Astrocyte of the hippocampus (primary cell): Measurements from ENCODE around the gene ETV1.
A peak's percentile ranks its signal among the peaks of the same experiment; 100 is the strongest.

Experiments used
- DNase-seq: peaks from one replicate; pipeline ENCODE4 v3.0.0; 2011; ENCODE audit warnings: low read depth, low spot score

The ETV1 gene

DNA sequence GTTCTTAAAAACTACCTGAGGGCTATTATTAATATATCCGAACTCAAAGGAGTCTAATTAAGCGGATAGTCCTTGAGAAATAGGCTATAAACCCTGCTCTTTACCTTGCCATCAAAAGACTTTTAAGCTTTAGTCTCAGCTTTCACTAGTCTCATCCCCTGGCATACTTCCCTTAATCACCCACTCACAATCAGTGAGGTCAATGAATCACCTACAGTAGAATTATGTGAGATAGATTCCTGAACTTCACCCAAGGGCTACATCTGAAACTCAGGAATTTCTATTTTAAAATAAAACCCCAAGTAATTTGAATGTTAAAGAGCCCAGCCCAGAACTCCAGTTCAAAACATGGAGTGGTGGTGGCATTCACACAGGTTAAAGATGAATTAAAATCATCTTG, 108.7 kb downstream of the ETV1 start:
- DNase-seq = peak; percentile 85

DNA sequence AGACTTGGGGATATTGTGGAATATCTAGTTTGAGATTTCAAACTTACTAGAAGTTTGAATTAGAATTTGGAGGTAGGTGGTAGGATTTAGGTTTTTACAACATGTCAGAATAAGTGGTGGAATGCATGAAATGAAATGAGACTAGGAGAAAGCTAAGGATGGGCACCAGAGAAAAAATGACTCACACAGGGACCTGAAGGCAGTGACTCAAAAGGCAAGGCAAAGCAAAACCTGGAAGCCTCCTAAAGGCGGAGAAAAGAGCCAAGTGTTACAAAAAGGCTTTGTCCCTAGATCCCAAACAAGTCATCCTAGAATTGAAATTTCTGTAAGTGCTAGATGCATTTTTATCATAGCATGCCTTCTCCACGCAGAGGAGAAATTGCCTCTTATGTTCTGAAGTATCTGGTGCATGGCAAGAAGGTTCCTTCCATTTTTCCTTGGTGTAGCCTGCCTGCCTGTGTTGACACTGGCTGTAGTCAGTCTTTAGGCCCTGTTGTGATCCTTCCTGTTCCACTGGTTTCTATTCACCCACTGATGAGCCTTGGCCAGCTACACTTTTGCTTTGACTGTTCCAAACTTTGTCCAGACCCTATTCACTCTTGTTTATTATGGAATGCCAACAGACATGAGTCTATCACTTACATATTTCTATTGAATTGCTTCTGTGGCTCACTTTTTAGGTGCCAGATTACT, 109.3 kb downstream of the ETV1 start:
- DNase-seq = peak; percentile 66

DNA sequence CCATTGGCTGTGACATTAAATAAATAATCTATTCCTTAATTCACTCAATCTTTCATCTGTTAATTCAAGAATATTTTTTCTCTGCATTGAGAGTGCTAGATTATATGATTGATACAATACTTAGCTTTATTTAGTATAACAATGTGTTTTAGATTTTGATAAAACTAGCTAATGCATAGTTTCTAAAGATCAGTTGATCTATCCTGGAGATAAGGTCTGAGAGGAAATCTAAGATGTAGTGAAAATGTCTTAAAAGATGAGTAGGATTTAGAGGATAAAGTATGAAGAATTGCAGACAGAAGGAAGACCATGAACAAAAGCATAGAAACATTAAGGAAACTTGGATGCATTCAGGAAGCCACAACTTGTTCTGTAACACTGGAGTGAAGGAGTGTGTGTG, 110.3 kb downstream of the ETV1 start:
- no peak for DNase-seq

DNA sequence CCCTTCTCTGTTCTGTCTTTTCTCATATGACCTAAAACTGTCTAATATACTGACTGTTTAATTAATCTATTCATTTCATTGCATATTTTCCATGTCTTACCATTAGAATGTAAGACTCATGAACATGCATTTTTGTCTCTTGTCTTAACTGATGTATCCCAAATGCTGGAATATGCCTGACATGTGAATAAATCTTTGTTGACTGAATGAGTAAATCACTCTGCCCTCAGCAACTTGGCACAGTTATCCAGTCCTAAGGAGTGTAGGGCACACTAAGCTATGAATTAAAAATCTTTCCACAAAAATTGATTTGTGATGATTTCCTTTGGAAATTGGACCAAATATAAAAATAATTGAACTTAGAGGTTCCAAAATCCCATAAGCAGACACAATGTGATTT, 111.3 kb downstream of the ETV1 start:
- no peak for DNase-seq

DNA sequence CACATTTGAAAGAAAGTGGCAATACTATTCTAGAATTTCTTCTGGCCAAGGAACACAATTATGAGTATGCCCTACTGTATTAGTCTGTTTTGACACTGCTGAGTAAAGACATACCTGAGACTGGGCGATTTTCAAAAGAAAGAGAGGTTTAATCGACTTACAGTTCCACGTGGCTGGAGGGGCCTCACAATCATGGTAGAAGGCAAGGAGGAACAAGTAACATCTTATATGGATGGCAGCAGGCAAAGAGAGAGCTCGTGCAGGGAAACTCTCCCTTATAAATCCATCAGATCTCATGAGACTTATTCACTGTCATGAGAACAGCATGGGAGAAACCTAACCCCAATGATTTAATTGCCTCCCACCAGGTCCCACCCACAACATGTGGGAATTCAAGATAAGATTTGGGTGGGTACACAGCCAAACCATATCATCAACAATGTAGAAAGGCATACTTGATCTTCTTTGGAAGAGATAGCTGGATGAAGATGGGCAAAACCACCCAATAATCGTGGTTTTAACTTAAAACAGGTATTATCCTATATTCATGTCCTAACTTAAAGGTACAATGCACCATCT, 113.9 kb downstream of the ETV1 start:
- DNase-seq = no peak

DNA sequence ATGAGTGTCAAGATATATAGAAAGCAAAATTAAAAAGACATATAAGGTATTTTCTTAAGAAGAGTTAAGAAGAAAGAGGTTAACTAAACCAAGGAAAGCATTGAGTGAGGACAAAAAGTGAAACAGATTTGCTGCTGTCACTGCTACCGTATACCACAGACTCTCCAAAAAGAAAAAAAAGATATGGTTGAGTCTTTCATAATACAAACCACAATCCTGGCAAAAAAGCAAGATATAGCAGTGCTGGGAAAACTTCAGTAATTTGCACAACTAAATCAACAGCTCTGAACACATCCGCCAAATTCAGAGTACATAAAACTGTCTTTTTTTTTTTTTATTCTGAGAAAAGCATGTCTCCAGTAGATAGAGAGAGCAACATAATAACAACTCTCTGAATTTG, 114.7 kb downstream of the ETV1 start:
- peak; percentile 68 for DNase-seq

DNA sequence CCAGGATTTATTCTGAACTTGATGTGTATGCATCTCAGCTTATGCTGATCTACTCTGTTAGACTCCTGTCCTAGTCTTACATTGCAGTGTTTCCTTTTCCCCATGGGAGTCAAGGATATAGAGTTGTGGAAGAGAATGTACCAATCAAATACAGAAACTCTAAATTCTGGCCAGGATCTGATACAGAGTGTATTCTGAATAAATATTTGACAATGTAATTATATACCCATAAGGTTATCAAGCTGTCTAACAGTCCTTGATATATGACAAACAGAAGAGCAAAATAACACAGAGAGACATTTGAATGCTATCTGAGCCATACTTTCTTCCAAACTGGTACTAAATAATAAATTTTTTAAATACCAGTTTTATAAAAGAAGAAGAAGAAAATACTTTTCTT, 116.8 kb downstream of the ETV1 start:
- no peak for DNase-seq

DNA sequence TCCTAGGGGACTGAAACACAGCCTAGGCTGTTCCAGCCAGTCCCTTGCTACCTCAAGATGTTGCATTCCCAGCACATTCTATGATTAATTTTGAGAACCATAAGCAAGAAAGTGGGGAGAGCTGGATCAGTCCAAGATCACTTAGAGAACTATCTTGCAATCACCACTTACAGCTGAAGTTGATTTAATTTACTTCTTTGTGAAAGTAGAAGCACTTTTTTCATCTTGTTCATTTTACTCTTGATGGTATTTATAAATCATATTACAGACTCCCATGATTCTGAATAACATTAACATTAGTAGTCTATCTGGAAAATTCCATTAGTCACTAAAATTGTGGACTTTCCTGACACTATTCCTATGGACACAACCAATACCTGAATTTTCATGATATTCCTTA, 118.5 kb downstream of the ETV1 start:
- no peak for DNase-seq

DNA sequence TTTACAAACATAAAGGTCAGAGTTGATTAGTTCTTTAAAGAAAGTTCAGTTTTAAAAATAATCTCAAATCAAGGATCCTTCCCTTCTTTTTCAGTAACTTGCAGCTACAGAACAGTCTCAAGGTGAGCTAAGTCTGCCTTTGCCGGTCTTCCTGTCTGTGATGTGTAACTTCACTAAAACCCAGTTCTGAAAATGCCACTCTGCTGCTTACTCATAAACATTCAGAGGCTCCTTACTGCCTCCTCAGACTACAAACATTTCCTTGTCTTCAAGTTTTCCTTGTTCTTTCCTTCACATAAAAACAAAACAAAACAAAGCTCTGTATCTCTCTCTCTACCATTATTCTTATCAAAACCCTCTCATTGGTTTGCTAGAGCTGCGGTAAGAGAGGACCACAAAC, 128.7 kb downstream of the ETV1 start:
- DNase-seq = peak; percentile 8

DNA sequence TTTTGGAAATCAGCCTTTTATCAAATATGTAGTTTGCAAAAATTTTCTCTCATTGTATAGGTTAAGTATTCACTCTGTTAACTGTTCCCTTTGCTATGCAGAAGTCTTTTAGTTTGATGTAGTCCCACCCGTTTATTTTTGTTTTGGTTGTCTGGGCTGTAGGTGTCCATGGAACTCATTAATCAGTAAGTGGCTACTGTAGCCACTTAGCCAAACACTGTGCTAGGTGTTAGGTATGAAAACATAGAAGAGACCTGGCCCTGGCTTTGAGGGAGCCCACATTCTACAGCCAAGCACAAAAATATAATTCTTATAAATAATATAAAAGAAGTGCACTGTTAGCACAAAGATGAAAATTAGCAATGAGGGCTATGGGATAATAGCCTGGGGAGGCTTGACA, 133.5 kb downstream of the ETV1 start:
- no peak for DNase-seq

DNA sequence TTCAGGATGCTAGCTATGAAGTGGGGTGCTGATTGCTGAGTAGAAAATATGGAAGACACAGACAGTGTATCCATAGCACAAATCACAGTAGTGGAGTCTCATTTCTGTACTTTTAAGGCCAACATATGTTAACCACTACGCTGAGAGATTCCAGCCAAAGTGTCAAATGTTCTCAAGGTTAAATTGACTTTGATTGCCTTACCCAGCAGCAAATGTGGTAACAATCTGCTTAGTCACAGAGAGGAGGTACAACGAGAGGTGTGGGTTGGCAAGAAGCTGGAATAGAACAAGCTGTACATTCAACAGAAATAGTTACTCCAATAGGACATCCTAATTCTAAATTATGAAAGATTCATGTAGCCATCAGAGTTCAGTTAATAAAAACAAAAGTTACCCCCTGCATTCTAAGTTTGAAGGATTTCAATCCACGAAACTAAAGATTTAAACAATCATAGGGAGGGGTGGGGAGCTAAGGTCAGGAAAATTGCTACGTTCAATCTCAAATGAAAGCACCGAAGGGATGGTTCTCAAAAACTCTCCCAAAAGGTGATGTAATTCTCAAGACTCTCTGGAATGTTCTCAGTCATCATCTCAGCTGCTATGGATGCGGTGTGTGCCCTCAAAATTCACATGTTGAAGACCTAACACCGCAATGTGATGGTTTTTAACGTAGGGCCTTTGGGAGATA, 137.0 kb downstream of the ETV1 start:
- peak; percentile 25 for DNase-seq

DNA sequence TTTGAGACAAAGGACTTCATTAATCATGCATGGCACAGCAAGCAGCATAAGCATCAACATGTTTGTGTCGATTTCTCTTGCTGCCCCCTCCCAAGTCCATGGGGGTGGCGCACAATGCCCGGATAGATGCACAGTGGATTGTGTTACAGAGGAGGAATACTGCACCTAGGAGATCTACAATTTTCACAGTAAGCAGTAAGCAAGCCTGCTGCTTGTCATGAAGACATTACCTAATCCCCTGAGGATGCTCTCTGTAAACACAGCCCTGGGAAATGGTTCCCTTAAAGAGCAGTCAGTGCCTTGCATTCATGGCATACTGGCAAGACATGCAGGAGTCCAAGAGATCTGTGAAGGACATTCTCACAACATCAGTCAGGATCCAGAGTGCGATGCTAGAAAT, 137.7 kb downstream of the ETV1 start:
- DNase-seq = peak; percentile 50

DNA sequence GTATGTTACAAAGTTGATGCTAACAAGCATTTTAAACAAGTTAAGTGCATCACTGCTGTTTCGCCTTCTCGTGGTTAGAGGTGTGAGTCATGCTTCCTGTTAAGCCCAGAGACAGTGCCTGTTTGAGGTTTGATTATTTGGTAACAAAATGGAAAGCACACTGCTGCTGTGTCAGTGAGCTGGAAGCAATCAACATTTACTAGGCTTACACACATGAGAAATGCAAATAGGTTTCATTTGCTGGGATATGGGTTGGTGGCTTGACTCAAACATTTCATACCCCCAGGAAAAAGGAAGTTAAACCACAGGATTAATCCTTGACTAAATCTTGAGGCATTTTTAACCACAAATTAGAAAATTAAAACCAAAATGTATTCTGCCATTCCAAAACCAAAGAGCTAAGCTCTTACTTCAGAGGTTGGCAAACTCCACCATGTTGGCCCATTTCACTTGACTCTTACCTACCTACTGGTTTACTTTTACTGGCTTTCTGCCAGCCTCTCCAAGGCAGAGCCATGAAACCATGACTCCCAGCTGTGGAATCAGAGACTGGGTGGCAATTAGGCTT, 139.2 kb downstream of the ETV1 start:
- DNase-seq = peak; percentile 96

DNA sequence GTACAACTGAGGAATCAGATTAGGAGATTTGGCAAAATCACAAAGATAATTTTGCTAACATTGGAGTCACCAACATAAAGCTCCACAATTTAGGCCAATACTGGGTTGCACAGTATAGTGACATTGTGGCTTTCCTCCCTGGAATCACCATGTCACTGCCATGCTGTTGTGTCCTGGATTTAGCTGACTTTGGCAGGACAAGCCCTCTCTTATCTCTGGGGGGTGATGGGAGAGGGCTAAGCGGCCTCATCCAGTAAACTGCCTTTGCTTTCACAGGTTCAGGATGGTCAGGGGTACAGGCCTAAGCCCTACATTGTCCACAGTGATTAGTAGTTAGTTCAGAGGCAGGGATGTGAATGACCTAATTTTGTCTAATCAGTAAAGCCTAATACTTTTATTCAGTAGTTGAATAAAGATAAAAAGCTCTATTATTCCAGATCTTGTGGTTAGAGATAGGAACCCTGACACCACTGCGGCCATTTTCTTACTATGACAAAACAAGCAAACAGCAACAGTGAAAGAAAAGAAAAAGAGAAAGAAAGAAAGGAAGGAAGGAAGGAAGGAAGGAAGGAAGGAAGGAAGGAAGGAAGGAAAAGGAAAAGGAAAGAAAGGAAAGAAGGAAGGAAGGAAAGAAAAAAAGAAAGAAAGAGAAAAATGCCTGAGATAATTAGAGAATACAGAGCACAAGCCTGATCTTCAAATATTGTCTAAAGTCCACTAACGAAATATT, 140.1 kb downstream of the ETV1 start:
- peak; percentile 11 for DNase-seq

DNA sequence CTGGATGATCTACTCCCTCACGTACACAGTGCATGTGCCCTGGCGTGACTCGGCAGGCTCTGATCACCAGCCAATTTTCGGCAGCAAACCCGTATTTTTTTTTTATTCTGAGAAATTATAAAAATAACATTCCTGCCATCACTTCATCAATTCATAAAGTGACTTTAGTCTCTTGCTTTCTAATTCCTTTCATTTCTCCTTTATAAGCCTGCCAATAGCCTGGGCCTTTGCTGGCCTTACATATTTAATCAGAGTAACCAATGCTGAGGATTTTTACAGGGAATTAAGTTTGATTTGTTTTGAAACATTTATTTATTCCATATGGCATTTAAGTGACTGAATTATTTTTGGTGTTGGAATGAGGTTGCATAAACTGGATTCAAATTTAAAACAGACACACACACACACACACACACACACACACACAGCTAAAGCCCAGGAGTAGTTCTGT, 140.8 kb downstream of the ETV1 start:
- no peak for DNase-seq

DNA sequence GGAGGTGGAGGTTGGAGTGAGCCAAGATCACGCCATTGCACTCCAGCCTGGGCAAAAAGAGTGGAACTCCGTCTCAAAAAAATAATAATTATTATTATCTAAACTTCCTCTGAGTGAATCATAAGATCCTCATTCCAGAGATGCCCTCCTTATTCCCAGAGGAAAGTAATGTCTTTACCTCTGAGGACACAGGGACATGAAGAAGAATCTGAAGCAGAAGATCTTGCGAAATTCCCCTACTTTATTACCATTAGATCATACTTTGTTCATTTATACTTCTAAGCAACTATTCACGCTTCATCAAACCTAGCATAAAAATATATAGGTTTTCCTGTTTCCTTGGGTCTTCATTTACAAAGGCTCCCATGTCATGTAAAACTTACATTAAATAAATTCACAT, 143.1 kb downstream of the ETV1 start:
- no peak for DNase-seq

DNA sequence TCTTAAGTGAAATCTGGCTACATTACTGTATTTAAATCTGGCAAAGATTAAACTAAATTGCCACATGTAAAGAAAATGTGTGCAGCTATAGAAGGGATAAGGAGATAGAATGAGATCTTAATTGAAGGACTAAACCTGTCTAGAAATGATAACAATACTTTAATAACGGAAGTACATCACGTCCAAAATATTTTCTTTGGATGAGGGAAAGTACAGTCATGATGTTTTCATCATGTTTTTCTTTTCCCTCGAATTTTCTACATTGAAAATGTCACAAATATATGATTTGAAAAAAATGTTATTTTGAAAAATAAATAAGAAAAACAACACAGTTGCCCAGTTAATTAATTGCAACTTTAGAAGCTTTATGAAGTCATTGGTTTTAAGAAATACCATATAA, 143.9 kb downstream of the ETV1 start:
- no peak for DNase-seq

DNA sequence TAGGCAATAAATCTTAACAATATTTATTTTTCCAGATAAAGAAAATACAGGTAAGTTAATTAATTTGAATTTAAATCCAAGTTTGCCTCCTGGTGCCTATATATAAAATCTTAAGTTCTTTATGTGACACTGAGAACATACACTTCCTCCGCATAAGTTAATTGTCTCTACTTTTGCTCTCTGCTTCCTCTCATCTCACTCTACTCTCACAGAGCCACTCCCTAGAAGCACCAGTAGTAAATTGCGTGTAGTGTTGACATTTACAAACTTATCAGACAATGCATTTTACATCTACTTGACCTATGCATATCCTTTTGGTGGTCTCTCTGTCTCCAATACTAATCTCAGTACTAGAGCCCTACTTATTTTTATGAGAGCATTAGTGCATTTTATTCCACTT, 144.5 kb downstream of the ETV1 start:
- DNase-seq = no peak

DNA sequence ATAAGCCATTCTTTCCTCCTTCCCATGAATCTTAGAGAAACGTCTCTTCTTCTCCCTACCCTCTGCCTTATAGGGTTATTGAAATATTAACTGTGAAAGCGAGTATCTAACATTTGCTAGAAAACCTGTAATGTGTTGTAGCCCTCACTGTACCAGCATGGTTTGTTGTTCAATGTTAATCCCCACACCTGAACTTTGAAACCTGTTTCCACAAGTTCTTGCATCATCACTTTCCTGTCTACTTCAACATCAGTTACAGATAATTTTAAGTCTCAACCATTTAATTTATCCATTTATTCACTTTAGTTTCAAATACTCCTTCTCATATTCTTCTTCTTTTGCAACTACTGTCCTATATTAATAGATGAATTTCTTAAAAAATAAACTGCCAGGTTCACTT, 148.2 kb downstream of the ETV1 start:
- DNase-seq = no peak
